Astrocyte of the spinal cord (primary cell): ENCODE data around the gene TRPC1.

Experiments used
- DNase-seq: peaks from one replicate; pipeline ENCODE4 v3.0.0; 2011; ENCODE audit warnings: low read depth, low spot score
- H3K4me3 ChIP-seq: 2 replicates; pipeline ENCODE4 v1.5.1; 2011; ENCODE audit warnings: low read depth, mild to moderate bottlenecking, low read length, moderate library complexity
- in situ Hi-C: cut with HindIII; loops from 2 replicates; pipeline ENCODE4 v1.10.0; 2017; ENCODE audit warnings: low sequenced_read_pairs
- TF ChIP-seq, protein P1 (sequence below): IDR thresholded peaks from 2 replicates; pipeline ENCODE4 v1.5.1; 2012; ENCODE audit warnings: low read depth, mild to moderate bottlenecking, low read length, inconsistent platforms

Gene TRPC1

DNA sequence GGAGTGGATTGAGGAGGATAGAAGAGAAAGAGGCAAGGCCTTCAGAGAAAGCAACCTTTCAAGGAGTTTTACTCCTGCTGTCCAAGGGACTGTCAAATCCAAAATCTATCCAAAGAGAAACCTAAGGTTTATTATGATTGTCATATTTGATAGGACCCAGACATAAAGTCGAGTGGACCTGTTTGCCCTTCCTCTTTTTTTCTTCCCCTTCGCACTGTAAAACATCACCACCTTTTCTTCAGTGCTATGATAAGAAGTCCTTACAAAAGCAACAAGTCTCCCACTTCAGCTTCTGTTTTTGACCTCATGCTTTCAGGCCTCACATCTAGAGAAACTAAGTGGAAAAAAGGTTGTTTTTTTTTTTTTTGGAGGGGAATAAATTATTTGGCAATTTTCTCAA, 73.0 kb downstream of the TRPC1 start:
- in situ Hi-C loops, result no loop called here
- DNase-seq, result no peak
- TF ChIP-seq, protein P1, sequence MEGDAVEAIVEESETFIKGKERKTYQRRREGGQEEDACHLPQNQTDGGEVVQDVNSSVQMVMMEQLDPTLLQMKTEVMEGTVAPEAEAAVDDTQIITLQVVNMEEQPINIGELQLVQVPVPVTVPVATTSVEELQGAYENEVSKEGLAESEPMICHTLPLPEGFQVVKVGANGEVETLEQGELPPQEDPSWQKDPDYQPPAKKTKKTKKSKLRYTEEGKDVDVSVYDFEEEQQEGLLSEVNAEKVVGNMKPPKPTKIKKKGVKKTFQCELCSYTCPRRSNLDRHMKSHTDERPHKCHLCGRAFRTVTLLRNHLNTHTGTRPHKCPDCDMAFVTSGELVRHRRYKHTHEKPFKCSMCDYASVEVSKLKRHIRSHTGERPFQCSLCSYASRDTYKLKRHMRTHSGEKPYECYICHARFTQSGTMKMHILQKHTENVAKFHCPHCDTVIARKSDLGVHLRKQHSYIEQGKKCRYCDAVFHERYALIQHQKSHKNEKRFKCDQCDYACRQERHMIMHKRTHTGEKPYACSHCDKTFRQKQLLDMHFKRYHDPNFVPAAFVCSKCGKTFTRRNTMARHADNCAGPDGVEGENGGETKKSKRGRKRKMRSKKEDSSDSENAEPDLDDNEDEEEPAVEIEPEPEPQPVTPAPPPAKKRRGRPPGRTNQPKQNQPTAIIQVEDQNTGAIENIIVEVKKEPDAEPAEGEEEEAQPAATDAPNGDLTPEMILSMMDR, result no peak
- H3K4me3 ChIP-seq, result no peak overlapping the region

DNA sequence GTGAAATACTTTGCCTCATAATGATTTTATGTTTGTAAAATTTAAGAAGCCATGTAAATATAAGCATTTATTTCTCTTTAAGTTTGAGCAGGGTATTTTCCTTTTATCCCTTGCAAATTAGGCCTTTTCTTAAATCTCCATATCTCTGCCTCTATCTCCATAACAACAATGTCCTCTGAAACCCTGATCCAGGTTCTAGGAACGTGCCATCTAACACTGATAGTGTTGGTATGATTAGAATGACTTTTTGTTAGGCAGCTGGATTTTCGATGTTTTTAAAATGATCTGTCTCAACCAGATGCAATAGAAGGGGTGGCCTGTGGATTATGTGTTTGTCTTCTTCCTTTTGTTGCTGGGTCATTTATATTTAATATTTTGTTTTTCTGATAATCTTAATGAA, 77.9 kb downstream of the TRPC1 start:
- TF ChIP-seq, protein P1, result no peak
- in situ Hi-C loops, result no loop called here
- H3K4me3 ChIP-seq, result no peak overlapping the region
- no peak for DNase-seq

DNA sequence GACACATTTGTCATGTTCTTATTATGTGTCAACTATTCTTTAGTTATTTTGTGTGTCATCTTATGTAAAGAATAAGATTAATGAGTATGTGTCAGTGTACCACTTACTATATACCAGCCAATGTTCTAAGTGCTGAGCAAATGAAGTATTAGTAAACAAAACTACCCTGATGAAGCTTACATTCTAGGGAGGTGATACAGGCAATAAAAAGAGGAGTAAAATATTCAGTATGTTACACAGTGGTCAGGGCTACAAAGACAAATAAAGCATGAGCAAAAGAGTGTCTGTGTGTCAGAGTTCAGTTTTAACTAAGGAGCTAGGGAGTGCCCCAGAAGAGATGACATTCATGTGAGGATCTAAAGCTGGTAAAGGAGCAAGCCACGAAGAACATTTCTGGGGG, 79.1 kb downstream of the TRPC1 start:
- no peak overlapping the region for H3K4me3 ChIP-seq
- in situ Hi-C loops, result no loop called here
- TF ChIP-seq, protein P1, result no peak
- no peak for DNase-seq

DNA sequence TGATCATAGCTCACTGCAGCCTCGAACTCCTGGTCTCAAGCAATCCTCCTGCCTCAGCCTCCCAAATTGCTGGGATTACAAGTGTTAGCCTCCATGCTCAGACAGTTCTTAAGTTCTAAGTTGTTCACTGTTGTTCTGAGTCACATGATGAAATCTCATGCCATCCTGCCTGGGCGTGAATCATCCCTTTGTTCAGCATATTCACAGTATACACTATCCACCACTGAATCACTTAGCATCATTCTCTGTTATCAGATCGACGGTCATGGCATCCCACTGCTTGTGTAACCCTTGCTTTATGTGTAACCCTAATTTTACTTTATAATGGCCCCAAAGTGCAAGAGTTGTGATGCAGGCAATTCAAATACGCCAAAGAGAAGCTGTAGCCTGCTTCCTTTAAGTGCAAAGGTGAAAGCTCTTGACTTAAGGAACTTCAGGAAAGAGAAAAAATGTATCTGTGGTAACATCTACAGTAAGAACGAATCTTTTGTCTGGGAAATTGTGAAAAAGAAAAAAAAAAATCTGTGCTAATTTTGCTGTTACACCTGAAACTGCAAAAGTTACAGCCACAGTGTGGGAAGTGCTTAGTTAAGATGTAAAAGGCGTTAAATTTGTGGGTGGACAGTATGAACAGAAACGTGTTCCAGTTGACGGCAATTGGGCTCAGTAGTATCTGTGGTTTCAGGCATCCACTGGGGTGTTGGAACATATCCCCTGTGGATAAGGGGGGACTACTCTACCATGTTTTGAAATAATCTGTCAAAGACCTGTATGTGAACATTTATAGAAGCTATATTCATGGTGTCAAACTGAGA, 84.5 kb downstream of the TRPC1 start:
- in situ Hi-C loops, result no loop called here
- no peak overlapping the region for H3K4me3 ChIP-seq
- DNase-seq, result peak; percentile 76
- TF ChIP-seq, protein P1, result no peak

DNA sequence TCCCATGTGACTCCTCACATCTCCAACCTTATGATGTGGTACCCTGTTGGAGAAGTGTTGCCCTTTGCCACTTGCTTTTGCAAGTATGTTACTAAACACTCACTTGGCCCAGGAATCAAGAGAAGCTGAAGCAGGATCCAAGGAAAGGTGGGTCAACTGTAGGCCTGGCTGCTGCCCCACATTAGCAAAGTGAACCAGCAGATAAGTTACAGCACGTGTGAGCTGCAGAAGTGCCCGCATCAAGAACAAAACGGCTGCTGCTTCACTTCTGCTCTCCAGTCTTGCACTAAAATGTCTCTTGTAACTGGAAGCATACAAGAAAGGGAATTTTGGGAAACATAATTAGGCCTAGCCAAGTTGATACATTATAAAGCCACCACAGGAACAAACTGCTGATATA, 85.4 kb downstream of the TRPC1 start:
- TF ChIP-seq, protein P1, result no peak
- DNase-seq, result no peak
- no peak overlapping the region for H3K4me3 ChIP-seq
- in situ Hi-C loops, result no loop called here

DNA sequence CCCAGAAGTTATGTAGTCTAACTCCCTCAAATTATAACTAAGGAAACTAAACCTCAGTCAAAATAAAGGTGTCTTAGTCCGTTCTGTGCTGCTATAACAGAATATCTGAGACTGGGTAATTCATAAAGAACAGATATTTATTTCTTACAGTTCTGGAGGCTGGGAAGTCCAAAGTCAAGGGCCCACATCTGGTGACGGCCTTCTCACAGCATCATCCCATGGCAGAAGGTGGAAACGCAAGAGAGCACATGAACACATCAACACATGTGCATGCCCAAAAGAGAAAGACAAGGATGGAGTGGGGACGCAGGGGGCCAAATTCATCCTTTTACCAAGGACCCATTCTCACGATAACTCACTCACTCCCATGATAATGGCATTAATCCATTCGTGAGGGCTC, 92.0 kb downstream of the TRPC1 start:
- H3K4me3 ChIP-seq, result no peak overlapping the region
- no peak for DNase-seq
- in situ Hi-C loops, result no loop called here
- TF ChIP-seq, protein P1, result no peak

DNA sequence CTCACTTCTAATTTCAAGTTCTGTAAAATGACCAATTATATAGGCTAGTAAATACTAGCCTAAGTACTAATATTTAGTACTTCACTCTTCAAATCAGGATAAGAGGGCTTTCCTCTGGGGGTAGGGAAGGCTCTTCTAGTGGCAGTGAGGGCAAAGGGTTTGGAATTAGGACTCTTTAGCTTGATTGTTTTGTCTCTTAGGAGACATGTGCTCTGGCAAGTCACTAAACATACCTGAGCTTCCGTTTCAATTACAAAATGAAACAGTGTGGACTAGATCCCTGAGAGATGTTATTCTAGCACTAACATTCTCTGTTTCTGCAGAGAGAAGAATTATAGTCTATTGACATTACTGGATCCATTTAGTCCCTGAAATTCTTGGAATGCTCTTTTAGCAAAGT, 93.5 kb downstream of the TRPC1 start:
- in situ Hi-C loops, result no loop called here
- H3K4me3 ChIP-seq, result no peak overlapping the region
- TF ChIP-seq, protein P1, result no peak
- no peak for DNase-seq
